Endodermal cell (in vitro differentiated cells): Measurements from ENCODE around the gene ZBTB20. TPM values are rescaled to one million over a fixed set of nuclear protein-coding genes. Genes with fewer than 3 reads are reported as not detected.

ENCODE experiments used
- DNase-seq: peaks from one replicate; pipeline ENCODE4 v3.0.0-alpha.2; 2017
- H3K27ac ChIP-seq: 2 replicates; pipeline ENCODE4 v1.5.1; 2013; ENCODE audit warnings: mild to moderate bottlenecking, low read depth, low read length, moderate library complexity
- H3K27me3 ChIP-seq: 2 replicates; pipeline ENCODE4 v1.6.1; 2013; ENCODE audit warnings: mild to moderate bottlenecking, low read length, moderate library complexity; ENCODE audit not compliant: insufficient read depth, control insufficient read depth, poor library complexity, severe bottlenecking
- H3K36me3 ChIP-seq: 2 replicates; pipeline ENCODE4 v1.7.0; 2013; ENCODE audit warnings: mild to moderate bottlenecking, low read length, moderate library complexity; ENCODE audit not compliant: control insufficient read depth, insufficient read depth
- H3K4me1 ChIP-seq: one replicate; pipeline ENCODE4 v1.7.0; 2013; ENCODE audit warnings: low read length; ENCODE audit not compliant: control insufficient read depth, insufficient read depth
- H3K4me3 ChIP-seq: 2 replicates; pipeline ENCODE4 v1.5.1; 2013; ENCODE audit warnings: mild to moderate bottlenecking, low read length, moderate library complexity
- H3K9ac ChIP-seq: 2 replicates; pipeline ENCODE4 v1.6.1; 2013; ENCODE audit warnings: mild to moderate bottlenecking, low read length, moderate library complexity; ENCODE audit not compliant: poor library complexity, severe bottlenecking; ENCODE audit errors: extremely low read depth
- H3K9me3 ChIP-seq: 2 replicates; pipeline ENCODE4 v1.6.1; 2013; ENCODE audit warnings: mild to moderate bottlenecking, low read length, moderate library complexity; ENCODE audit not compliant: control insufficient read depth
- H3K27ac Mint-ChIP-seq: 2 replicates; pipeline ENCODE4 v1.8.0; 2020; ENCODE audit warnings: mixed read lengths
- H3K27me3 Mint-ChIP-seq: 2 replicates; pipeline ENCODE4 v1.8.0; 2021; ENCODE audit warnings: mild to moderate bottlenecking, mixed read lengths; ENCODE audit not compliant: insufficient read depth
- H3K36me3 Mint-ChIP-seq: 2 replicates; pipeline ENCODE4 v1.8.0; 2020; ENCODE audit warnings: low read depth, mixed read lengths
- H3K4me1 Mint-ChIP-seq: 2 replicates; pipeline ENCODE4 v1.8.0; 2020; ENCODE audit warnings: mixed read lengths
- H3K4me3 Mint-ChIP-seq: 2 replicates; pipeline ENCODE4 v1.8.0; 2020; ENCODE audit warnings: mild to moderate bottlenecking, moderate library complexity, mixed read lengths
- H3K9me3 Mint-ChIP-seq: 2 replicates; pipeline ENCODE4 v1.8.0; 2020; ENCODE audit warnings: mild to moderate bottlenecking, mixed read lengths
- WGBS, 2 experiments: methylation state at CpG; one replicate each; pipeline versions ENCODE4 v1.1.5 to v1.1.7; 2013; ENCODE audit warnings: missing lambda C conversion rate in 2 of 2, mixed read lengths in 1 of 2; ENCODE audit not compliant: insufficient coverage in 1 of 2, insufficient read length in 1 of 2; 5-methylcytosine and 5-hydroxymethylcytosine counted together
- total RNA-seq, 2 donors: library from RNA; stranded (reverse); fragmentation: NEBNext Ultra II Directional in 1 of 2; extraction: Animal tissue kit (Norgen Biotek cat#: 25700) in 1 of 2; gene quantifications; 2 replicates in 1 of 2; 3 replicates in 1 of 2; pipeline ENCODE4 v1.2.1, GENCODE V29; 2021
- TF ChIP-seq, protein P1 (sequence below): fragments of 200-600 bp; sonication (generic); conservative IDR thresholded peaks from 2 replicates; pipeline ENCODE4 v1.5.0; 2021; ENCODE audit warnings: antibody characterized with exemption, mild to moderate bottlenecking

ZBTB20 gene
- total RNA-seq, 2 donors from 2014 or later, result 1.6 to 2.9 TPM

DNA sequence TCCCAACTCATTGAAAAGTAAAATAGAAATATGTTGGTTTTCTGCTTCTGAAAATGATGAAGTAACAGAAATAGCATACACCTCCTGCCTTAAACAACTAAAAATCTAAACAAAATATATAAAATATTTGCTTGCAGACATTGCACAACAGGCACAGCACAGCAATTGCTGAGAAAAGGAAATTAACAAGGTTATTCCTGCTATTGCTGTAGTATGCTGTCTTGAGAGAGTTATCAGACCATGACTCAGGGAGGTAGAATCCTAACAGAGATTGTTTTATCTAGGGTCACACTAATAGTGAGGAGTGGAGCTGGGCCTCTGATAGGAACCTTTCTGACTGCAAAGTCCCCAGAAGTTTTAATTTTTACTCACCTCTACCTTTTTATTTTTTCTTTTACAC is 72.6 kb downstream of the ZBTB20 start:
- no peaks in the 10 kb centered on the region for H3K9me3 Mint-ChIP-seq
- no peaks in the 10 kb centered on the region for H3K36me3 Mint-ChIP-seq
- H3K27ac Mint-ChIP-seq, result no peak overlapping the region
- Histone ChIP-seq H3K9ac (no peak overlapping the region), H3K36me3 (no peaks in the 10 kb centered on the region), H3K4me1 (no peaks in the 10 kb centered on the region), H3K9me3 (no peaks in the 10 kb centered on the region), H3K4me3 (no peak overlapping the region), H3K27ac (no peak overlapping the region), H3K27me3 (no peaks in the 10 kb centered on the region)
- no peak for DNase-seq
- H3K27me3 Mint-ChIP-seq, result no peaks in the 10 kb centered on the region
- H3K4me3 Mint-ChIP-seq, result no peak overlapping the region
- TF ChIP-seq, protein P1, sequence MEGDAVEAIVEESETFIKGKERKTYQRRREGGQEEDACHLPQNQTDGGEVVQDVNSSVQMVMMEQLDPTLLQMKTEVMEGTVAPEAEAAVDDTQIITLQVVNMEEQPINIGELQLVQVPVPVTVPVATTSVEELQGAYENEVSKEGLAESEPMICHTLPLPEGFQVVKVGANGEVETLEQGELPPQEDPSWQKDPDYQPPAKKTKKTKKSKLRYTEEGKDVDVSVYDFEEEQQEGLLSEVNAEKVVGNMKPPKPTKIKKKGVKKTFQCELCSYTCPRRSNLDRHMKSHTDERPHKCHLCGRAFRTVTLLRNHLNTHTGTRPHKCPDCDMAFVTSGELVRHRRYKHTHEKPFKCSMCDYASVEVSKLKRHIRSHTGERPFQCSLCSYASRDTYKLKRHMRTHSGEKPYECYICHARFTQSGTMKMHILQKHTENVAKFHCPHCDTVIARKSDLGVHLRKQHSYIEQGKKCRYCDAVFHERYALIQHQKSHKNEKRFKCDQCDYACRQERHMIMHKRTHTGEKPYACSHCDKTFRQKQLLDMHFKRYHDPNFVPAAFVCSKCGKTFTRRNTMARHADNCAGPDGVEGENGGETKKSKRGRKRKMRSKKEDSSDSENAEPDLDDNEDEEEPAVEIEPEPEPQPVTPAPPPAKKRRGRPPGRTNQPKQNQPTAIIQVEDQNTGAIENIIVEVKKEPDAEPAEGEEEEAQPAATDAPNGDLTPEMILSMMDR, result no peak
- no peaks in the 10 kb centered on the region for H3K4me1 Mint-ChIP-seq

DNA sequence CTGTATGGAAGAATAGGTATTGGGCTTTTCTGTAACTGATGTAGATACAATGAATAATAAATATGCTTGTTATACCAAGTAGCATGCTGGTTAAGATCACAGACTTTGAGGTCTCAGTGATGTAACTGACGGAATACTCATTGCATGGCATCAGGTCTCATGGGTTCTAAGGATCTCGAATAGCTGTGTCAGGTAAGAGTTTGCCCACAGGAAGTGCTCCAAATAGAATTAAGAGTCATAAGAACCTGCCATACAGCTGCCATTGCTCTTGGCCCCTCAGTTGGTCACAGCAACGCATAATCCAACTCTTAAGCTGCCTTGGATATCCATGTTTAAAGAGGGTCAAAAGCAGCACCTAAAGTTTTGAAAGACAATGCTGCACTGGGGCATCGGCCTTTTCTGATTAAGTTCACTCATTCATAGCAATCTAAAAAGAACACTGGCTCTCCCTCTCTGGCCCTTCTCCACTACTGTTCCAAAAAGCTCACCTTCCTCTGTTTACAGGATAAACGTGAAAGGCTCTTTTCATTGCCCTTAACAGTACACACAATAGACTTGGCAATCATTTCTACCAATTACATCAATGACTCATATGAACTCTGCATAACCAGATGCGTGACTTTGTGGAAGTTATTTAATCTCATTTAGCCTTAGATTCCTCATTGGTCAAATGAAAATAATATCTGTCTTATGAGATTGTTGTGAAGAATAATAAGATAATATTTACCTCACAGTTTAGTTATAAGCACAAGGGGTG is 74.6 kb downstream of the ZBTB20 start:
- H3K27ac ChIP-seq, result peak overlapping the region; percentile 52
- Mint-ChIP-seq H3K4me1 (no peaks in the 10 kb centered on the region), H3K27ac (no peak overlapping the region), H3K27me3 (no peaks in the 10 kb centered on the region), H3K36me3 (no peaks in the 10 kb centered on the region), H3K4me3 (no peak overlapping the region), H3K9me3 (no peaks in the 10 kb centered on the region)
- H3K4me3 ChIP-seq, result no peak overlapping the region
- DNase-seq, result no peak
- WGBS, 2 experiments, result 93 to 94% methylated on average over 5 to 6 of the region's 6 CpGs
- no peaks in the 10 kb centered on the region for H3K9me3 ChIP-seq
- TF ChIP-seq, protein P1, result no peak
- H3K9ac ChIP-seq, result no peak overlapping the region
- no peaks in the 10 kb centered on the region for H3K4me1 ChIP-seq
- no peaks in the 10 kb centered on the region for H3K27me3 ChIP-seq
- H3K36me3 ChIP-seq, result no peaks in the 10 kb centered on the region

DNA sequence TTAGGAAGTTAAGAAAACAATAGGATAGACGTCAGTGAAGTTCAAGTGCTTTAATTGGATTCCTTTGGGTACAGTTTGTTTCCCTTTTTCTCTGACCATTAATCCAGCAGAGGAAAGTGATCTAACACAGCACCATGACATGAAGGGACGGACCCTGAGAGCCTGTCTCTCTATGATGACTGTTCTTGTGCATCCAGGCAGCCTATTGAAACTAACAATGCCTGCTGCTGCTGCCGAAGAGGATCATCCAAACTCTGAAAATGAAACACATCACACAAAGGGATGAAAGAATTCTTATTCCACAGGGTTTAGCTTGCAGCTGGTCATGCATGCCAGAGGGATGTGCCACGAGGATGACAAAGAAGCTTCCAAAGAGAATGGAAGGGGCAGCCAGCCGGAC is 75.5 kb downstream of the ZBTB20 start:
- no peaks in the 10 kb centered on the region for H3K36me3 Mint-ChIP-seq
- no peaks in the 10 kb centered on the region for H3K4me1 ChIP-seq
- H3K27ac ChIP-seq, result peak overlapping the region; percentile 52
- no peaks in the 10 kb centered on the region for H3K9me3 ChIP-seq
- H3K9me3 Mint-ChIP-seq, result no peaks in the 10 kb centered on the region
- 75 to 92% methylated on average over 1 to 5 of the region's 5 CpGs for WGBS, 2 experiments
- no peak overlapping the region for H3K9ac ChIP-seq
- no peak overlapping the region for H3K4me3 ChIP-seq
- H3K27me3 Mint-ChIP-seq, result no peaks in the 10 kb centered on the region
- no peak overlapping the region for H3K4me3 Mint-ChIP-seq
- no peaks in the 10 kb centered on the region for H3K27me3 ChIP-seq
- H3K4me1 Mint-ChIP-seq, result no peaks in the 10 kb centered on the region
- TF ChIP-seq, protein P1, result no peak
- no peak for DNase-seq
- H3K27ac Mint-ChIP-seq, result no peak overlapping the region
- no peaks in the 10 kb centered on the region for H3K36me3 ChIP-seq
